ENCODE data around the gene LGALS9C.
"Not testable (repeated sequence)": the region's sequence is repeated elsewhere in the genome, so short reads cannot be mapped to it uniquely, and the experiment has no call there.

LGALS9C gene

DNA sequence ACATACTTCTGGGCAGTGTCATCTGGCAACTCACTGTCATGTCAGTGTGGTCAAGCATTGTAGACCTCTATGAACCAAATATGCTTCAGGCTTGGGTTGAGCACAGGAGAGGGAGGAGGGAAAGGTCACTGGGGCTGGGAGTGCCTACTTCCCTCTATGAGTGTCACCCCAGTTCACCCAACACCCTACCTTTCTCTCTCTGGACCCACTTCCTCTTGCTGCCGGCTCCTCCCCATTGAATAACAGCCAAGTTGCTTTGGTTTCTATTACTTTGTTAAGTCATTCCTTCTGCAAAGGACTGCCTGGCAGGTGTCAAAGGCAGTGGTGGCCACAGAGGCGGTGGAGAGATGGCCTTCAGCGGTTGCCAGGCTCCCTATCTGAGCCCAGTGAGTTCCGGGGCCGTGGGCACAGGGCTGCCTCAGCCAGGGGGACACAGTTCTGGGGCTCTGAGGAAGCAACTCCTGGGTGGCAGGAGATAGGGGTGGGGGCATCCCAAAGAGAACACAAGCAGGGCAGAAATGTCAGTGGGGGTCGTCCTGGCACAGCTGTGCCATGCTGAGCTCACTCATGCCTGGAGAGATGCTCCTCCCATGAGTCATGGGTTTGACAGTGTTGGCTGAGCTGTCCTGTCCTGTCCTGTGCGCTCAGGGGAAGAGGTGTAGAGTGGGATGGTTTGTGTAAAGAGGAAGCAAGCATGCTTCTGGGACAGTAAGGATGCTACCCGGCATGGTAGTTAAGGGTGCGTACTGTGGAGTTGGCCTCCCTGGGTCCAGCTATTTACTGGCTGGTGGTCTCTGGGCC lies at the start of gene LGALS9C:
TSS of gene LGALS9C (plus strand) at position 282 of the 801 bp plus-strand sequence. CDS start at position 348, 66 bp downstream.
- not testable (repeated sequence) for DNase-seq

DNA sequence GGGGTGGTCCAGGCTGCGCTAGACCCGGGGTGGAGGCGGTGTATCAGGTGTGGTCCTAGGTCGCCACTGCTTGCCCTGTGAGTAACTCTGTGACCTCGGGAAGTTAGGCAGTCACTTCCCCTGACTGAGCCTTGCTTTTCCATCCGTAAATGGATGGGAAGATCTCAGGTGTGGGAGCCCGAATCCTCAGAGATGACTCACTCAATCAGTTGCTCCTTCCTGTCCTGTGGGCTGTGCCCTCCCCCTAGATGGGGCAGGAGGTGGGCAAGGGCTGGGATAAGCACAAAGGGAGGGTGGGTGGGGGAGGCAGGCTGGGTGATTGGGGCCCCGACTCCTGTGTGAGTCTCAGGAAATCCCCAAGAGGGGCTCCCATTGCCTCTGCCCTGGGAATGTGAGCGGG lies 44.4 kb upstream of the LGALS9C start:
- not testable (repeated sequence) for DNase-seq

- not testable (repeated sequence) for DNase-seq
Observed at GRCh38 chr17:18439465-18439870, 37.1 kb upstream of the LGALS9C start.

- not testable (repeated sequence) for DNase-seq
Observed at GRCh38 chr17:18442093-18442492, 34.5 kb upstream of the LGALS9C start.

- DNase-seq, result not testable (repeated sequence)
Observed at GRCh38 chr17:18442532-18442931, 34.1 kb upstream of the LGALS9C start.

DNA sequence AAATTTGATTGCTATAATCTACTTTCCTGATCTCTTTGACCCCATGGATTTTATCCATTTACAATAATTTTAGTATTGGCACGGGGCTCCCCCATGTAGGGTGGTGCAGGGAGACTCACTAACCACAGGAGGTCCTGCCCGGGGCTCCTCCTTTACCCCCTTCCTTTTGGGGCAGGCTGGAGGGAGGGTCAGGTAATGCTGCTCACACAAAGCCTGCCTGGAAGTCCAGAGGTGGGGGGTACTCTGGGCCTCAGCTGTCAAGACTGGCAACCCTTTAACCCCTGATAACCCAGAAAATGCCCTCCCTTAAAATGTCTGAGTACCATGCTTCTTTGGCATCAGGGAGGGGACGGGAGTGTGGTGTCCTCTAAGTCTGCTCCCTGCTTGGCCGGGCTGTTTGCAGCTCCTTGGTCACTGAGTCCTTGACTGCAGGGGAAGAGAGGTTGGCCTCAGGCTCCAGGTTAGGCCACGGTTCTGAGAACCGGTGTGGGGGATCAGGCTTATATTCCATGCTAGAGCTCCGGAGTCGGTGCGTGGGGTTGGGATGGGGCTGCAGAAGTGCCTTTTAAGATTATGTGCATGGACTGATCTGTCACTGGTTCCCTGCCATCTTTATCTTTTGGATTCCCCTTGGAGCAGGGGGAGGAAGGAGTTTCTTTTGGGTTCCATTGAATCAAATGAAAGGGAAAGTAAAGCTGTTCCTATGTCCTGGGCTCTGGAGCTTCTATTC lies 28.9 kb upstream of the LGALS9C start:
- not testable (repeated sequence) for DNase-seq

GRCh38 chr17:18448311-18448710 lies 28.3 kb upstream of the LGALS9C start:
- DNase-seq, result not testable (repeated sequence)

- not testable (repeated sequence) for DNase-seq
Observed at GRCh38 chr17:18449833-18450232, 26.8 kb upstream of the LGALS9C start.

- not testable (repeated sequence) for DNase-seq
Observed at GRCh38 chr17:18450998-18451397, 25.6 kb upstream of the LGALS9C start.

GRCh38 chr17:18451969-18452368 lies 24.6 kb upstream of the LGALS9C start:
- not testable (repeated sequence) for DNase-seq

GRCh38 chr17:18459035-18459434 lies 17.6 kb upstream of the LGALS9C start:
- not testable (repeated sequence) for DNase-seq

GRCh38 chr17:18463831-18464502 lies 12.6 kb upstream of the LGALS9C start:
- DNase-seq, result not testable (repeated sequence)

DNA sequence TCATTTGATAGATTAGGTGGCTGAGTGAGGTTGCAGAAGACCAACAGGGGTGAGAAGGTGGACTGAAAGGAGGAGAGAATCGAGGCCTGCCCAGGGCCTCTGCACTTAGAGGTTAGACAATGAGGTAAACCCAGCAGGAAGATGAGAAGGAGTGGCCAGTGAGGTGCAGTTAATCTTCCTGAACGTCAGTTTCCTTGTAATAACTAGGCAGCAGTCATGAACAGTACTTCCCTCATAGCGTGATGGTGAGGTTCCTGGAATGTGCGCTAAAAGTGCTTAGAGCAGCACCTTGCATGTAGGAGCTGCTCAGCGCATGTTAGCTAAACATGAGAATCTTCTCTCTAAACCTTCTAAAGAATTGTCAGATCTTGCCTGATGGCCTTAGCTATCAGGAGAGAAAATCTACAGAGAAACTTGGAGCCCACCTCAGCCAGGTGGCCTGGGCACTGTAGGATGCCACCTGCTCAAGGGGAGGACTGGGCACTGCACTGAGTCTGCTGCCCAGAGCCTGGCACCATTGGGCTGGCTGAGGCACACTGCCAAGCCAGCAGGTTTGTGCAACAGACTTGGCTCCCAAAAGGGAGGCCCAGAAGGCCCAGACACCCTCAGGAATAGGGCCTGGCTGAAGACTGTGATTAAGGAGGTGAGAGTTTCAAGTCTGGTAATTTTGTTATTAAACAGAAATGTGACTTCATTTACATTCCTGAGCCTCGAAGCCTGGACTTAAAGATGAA lies 10.2 kb upstream of the LGALS9C start:
- DNase-seq, result not testable (repeated sequence)

DNA sequence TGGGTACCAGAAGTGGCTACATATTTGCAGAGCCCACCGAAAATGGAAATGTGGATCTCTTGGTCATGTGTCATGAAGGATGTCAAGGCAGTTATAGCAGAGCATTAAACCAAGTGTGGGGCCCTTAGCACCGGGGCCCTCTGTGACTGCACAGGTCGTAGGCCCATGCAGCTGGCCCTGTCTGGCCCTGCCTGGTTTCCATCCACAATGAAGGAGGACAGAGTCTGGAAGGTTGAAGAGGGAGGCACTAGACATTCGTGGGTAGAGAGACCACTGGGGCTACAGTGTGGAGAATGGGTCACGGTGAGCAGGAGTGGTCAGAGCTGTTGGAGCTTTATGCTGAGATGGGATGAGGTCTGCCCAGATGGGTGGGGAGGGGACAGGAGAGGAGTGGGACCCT lies 9.6 kb upstream of the LGALS9C start:
- DNase-seq, result not testable (repeated sequence)

- not testable (repeated sequence) for DNase-seq
Observed at GRCh38 chr17:18468472-18469171, 8.0 kb upstream of the LGALS9C start.

GRCh38 chr17:18469837-18470236 lies 6.8 kb upstream of the LGALS9C start:
- not testable (repeated sequence) for DNase-seq

DNA sequence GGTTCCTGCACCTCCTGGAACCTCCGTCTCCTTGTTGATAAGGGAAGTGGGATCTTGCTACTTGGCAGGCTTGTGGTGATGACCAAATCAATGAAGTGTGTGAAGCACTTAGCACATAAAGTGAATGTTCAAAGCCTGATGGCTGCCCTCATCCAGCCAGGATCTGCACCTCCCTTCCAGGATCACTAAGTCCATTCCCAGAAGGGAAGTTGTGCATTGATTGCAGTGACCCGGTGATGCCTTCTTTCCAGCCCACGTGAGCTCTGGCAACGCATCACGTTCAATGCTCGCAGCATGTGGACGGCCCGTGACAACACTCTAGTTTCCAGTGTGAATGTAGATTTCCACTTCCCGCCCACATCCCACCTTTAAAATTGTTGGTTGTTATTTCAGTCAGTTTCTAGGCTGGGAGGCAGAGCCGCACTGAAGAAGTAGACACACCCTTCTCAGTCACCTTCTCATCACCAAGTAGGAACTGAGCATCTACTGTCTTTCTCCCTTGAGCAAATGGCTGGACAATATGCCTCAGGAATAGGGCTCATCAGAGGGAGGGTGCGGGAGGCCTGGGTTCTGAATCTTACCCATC lies 6.2 kb upstream of the LGALS9C start:
- DNase-seq, result not testable (repeated sequence)

- DNase-seq, result not testable (repeated sequence)
Observed at GRCh38 chr17:18473967-18474366, 2.6 kb upstream of the LGALS9C start.

DNA sequence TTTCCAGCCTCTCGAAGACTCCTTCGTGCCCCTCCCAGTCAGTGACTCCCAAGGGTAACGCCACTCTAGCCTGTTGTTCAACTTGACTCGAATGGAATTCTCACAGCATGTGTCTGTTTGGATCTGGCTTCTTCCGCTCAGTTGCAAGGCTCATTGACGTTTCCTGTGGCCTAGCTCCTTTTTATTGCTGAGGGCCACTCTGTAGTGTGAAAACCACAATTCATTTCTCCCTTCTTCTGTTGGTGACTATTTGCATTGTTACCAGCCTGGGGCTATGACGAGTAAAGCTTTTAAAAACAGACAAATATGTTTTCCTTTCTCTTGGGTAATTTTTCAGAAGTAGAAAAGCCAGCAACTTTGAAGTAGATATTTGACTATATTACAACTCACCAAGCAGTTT lies 1.8 kb upstream of the LGALS9C start:
- not testable (repeated sequence) for DNase-seq

DNA sequence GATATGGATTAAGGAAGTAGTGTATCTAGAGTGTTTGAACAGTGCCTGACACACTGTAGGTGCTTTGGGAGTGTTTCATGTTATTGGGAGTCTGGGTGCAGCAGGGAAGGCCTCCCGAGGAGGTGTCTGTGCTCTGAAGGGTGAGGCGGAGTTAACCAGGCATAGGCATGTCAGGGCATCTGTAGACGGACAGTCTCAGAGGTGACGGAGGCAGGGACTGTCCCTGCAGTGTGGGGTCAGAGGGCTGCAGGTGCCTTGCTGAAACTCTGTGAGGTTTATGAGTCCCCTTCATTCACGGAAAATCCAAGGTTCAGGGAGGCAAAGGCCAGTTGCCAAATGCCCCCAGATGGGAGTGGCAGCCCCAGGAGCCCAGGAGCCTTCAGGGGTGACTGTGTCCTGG lies 778 bp downstream of the LGALS9C start:
- DNase-seq, result not testable (repeated sequence)

- DNase-seq, result not testable (repeated sequence)
Observed at GRCh38 chr17:18478362-18478761, 1.8 kb downstream of the LGALS9C start.
